Activated CD4-positive, CD25-positive, alpha-beta regulatory T cell treated with anti-CD3 and anti-CD28 coated beads, Interleukin-2, amount 50 U/mL, for 24 hours (primary cell): ENCODE results near the gene EHD1.
"Not testable (repeated sequence)": the region's sequence is repeated elsewhere in the genome, so short reads cannot be mapped to it uniquely, and the experiment has no call there.

Experiments
- ATAC-seq, 2 donors: fragments of 150-1000 bp; cut with Tn5 transposase; one replicate each; pipeline ENCODE4 v1.10.0; 2021; ENCODE audit warnings: mild to moderate bottlenecking in 1 of 2, moderate library complexity in 1 of 2

Gene EHD1

GRCh38 chr11:64855596-64856304 lies 22.7 kb downstream of the EHD1 start:
- no peak for ATAC-seq

- ATAC-seq: peak; percentile 8 to 14
These were observed 23.6 kb downstream of the EHD1 start for GRCh38 chr11:64854534-64855502.

- ATAC-seq: no peak
These were observed 24.3 kb downstream of the EHD1 start for GRCh38 chr11:64854157-64854533.

GRCh38 chr11:64853709-64854108 lies 24.7 kb downstream of the EHD1 start:
- ATAC-seq: no peak

- ATAC-seq: no peak
These were observed 25.5 kb downstream of the EHD1 start for GRCh38 chr11:64852804-64853509.

GRCh38 chr11:64851831-64852351 lies 26.5 kb downstream of the EHD1 start:
- ATAC-seq: peak; percentile 15 to 18

GRCh38 chr11:64850979-64851567 lies 27.3 kb downstream of the EHD1 start:
- peak; percentile 53 to 57 for ATAC-seq

GRCh38 chr11:64849598-64850356 lies 28.6 kb downstream of the EHD1 start:
- no peak for ATAC-seq

- ATAC-seq: no peak
These were observed 29.4 kb downstream of the EHD1 start for GRCh38 chr11:64848826-64849597.

GRCh38 chr11:64848214-64848825 lies 30.1 kb downstream of the EHD1 start:
- no peak for ATAC-seq

- peak; percentile 73 to 75 for ATAC-seq
These were observed 31.3 kb downstream of the EHD1 start for GRCh38 chr11:64846998-64847666.

GRCh38 chr11:64845776-64846129 lies 32.7 kb downstream of the EHD1 start:
- not testable (repeated sequence) for ATAC-seq

- ATAC-seq: no peak
These were observed 33.2 kb downstream of the EHD1 start for GRCh38 chr11:64845129-64845775.

GRCh38 chr11:64844330-64845128 lies 33.9 kb downstream of the EHD1 start, which contains the start of gene CDC42BPG:
Gene CDC42BPG (minus strand): TSS chr11:64844653. CDS start chr11:64844569, 84 bp downstream.
- ATAC-seq: peak; percentile 67 to 74

GRCh38 chr11:64843686-64844329 lies 34.6 kb downstream of the EHD1 start:
- ATAC-seq: no peak

- no peak for ATAC-seq
These were observed 35.4 kb downstream of the EHD1 start for GRCh38 chr11:64842851-64843685.

- ATAC-seq: no peak
These were observed 36.1 kb downstream of the EHD1 start for GRCh38 chr11:64842366-64842759.
